PC-3 (cell line): ENCODE measurements around the gene KRT40. TPM values are rescaled to one million over a fixed set of nuclear protein-coding genes. Genes with fewer than 3 reads are reported as not detected.
"Not testable (repeated sequence)": the region's sequence is repeated elsewhere in the genome, so short reads cannot be mapped to it uniquely, and the experiment has no call there.

Experiments
- ATAC-seq: fragments of 200-7000 bp; cut with Tn5 transposase; 2 replicates; pipeline ENCODE4 v1.9.1; 2020; ENCODE audit warnings: mild to moderate bottlenecking, moderate library complexity
- BruUV-seq: library from RNA; stranded (reverse); fragments of 400-500 nt; replicated peaks from 2 replicates; lab custom pipeline; 2021; lab: Mats Ljungman, UMichigan
- CTCF ChIA-PET: fragments of 300-600 bp; sonication (Branson Sonifier 250); formaldehyde crosslinking; loops from one replicate; lab custom pipeline; 2022; ENCODE audit warnings: antibody characterized with exemption; lab: Charles Lee
- POLR2A ChIA-PET: fragments of 300-600 bp; sonication (Branson Sonifier 250); formaldehyde crosslinking; loops from one replicate; lab custom pipeline; 2022; ENCODE audit warnings: antibody characterized with exemption; ENCODE audit not compliant: unreplicated experiment; lab: Charles Lee
- DNase-seq: peaks from one replicate; pipeline ENCODE4 v3.0.0-alpha.2; 2015
- H2AFZ ChIP-seq: fragments of 300-600 bp; sonication (generic); 2 replicates; pipeline ENCODE4 v1.6.0; 2016; ENCODE audit warnings: antibody characterized with exemption, low read length
- H3F3A ChIP-seq: fragments of 300-600 bp; sonication (generic); one replicate; pipeline ENCODE4 v1.6.0; 2017; ENCODE audit warnings: antibody characterized with exemption, low read length, control low read depth, mild to moderate bottlenecking; ENCODE audit not compliant: unreplicated experiment
- H3K27ac ChIP-seq: fragments of 300-600 bp; sonication (generic); 2 replicates; pipeline ENCODE4 v1.5.1; 2016; ENCODE audit warnings: mild to moderate bottlenecking, low read length
- H3K27me3 ChIP-seq: fragments of 300-600 bp; sonication (generic); 2 replicates; pipeline ENCODE4 v1.6.1; 2016; ENCODE audit warnings: low read length, mixed read lengths
- H3K36me3 ChIP-seq: fragments of 300-600 bp; sonication (generic); 2 replicates; pipeline ENCODE4 v1.6.1; 2016; ENCODE audit warnings: low read depth, mixed run types, low read length, mixed read lengths
- H3K4me1 ChIP-seq: fragments of 300-600 bp; sonication (generic); 2 replicates; pipeline ENCODE4 v1.5.1; 2016; ENCODE audit warnings: low read length; ENCODE audit not compliant: insufficient read depth
- H3K4me2 ChIP-seq: fragments of 300-600 bp; sonication (generic); 2 replicates; pipeline ENCODE4 v1.6.0; 2016; ENCODE audit warnings: low read length
- H3K4me3 ChIP-seq: fragments of 300-600 bp; sonication (generic); 2 replicates; pipeline ENCODE4 v1.5.1; 2016; ENCODE audit warnings: mild to moderate bottlenecking, low read length, mixed read lengths
- H3K79me2 ChIP-seq: fragments of 300-600 bp; sonication (generic); 2 replicates; pipeline ENCODE4 v1.6.1; 2017; ENCODE audit warnings: low read length, mixed read lengths
- H3K9ac ChIP-seq: fragments of 300-600 bp; sonication (generic); 2 replicates; pipeline ENCODE4 v1.6.0; 2016; ENCODE audit warnings: mild to moderate bottlenecking, low read length
- H3K9me2 ChIP-seq: fragments of 300-600 bp; sonication (generic); replicated peaks from 2 replicates; pipeline ENCODE4 v1.6.1; 2016; ENCODE audit warnings: mixed run types, low read length, mixed read lengths
- H3K9me3 ChIP-seq: fragments of 300-600 bp; sonication (generic); 2 replicates; pipeline ENCODE4 v1.6.1; 2016; ENCODE audit warnings: low read length, mixed read lengths
- H4K20me1 ChIP-seq: fragments of 300-600 bp; sonication (generic); 2 replicates; pipeline ENCODE4 v1.6.1; 2016; ENCODE audit warnings: low read length, mixed read lengths
- CTCF ChIP-seq: fragments of 300-600 bp; sonication (generic); conservative IDR thresholded peaks from 2 replicates; pipeline ENCODE4 v1.5.1; 2017; ENCODE audit warnings: antibody characterized with exemption, low read depth, mild to moderate bottlenecking, low read length
- EZH2 ChIP-seq: fragments of 300-600 bp; sonication (generic); IDR thresholded peaks from one replicate; pipeline ENCODE4 v1.6.1; 2017; ENCODE audit warnings: antibody characterized with exemption, mild to moderate bottlenecking, low read length; ENCODE audit not compliant: unreplicated experiment
- EZH2phosphoT487 ChIP-seq: fragments of 300-600 bp; sonication (generic); IDR thresholded peaks from 2 replicates; pipeline ENCODE4 v1.6.1; 2018; ENCODE audit warnings: mild to moderate bottlenecking, antibody characterized with exemption, low read length, borderline replicate concordance
- intact Hi-C: fragments of 100-400 bp; cut with micrococcal nuclease; formaldehyde crosslinking; loops from 2 replicates; pipeline ENCODE4 v1.9.0; 2023
- total RNA-seq: library from RNA; depleted of rRNA; stranded (reverse); fragments of >200 nt; gene quantifications from 2 replicates; pipeline ENCODE4 v1.2.3, GENCODE V29; 2014

Gene KRT40
- total RNA-seq, 1 experiment from 2014 or later = not detected

- Histone ChIP-seq H3K9me2 (no peaks in the 10 kb centered on the region), H3K36me3 (no peaks in the 10 kb centered on the region), H2AFZ (no peak overlapping the region), H3K4me1 (peaks cover 28% of the 10 kb centered on the region), H4K20me1 (no peaks in the 10 kb centered on the region), H3F3A (no peaks in the 10 kb centered on the region), H3K79me2 (no peaks in the 10 kb centered on the region), H3K9me3 (no peaks in the 10 kb centered on the region), H3K27me3 (no peaks in the 10 kb centered on the region), H3K9ac (no peak overlapping the region), H3K4me2 (no peak overlapping the region), H3K4me3 (no peak overlapping the region), H3K27ac (no peak overlapping the region)
- no TSS peak for BruUV-seq
- TF ChIP-seq EZH2 = no peak
- TF ChIP-seq EZH2phosphoT487 = no peak
- TF ChIP-seq CTCF = no peak
- ChIA-PET CTCF (no interaction called here), POLR2A (no interaction called here)
- no peak for DNase-seq
- intact Hi-C loops = loop anchor here (10.0 kb wide), 2 partner anchors 61 to 89 kb away; partner anchors contain the start of genes KRTAP2-3 and KRTAP2-4
- ATAC-seq = no peak
These were observed 19.8 kb upstream of the KRT40 start for GRCh38 chr17:41003926-41004325.

GRCh38 chr17:41002814-41003213 lies 18.7 kb upstream of the KRT40 start:
- H3K9me3 ChIP-seq = no peaks in the 10 kb centered on the region
- no TSS peak for BruUV-seq
- no peaks in the 10 kb centered on the region for H3F3A ChIP-seq
- H3K27me3 ChIP-seq = no peaks in the 10 kb centered on the region
- H3K4me1 ChIP-seq = peaks cover 21% of the 10 kb centered on the region
- peak overlapping the region; percentile 23 for H3K27ac ChIP-seq
- DNase-seq (peak; percentile 61), ATAC-seq (peak; percentile 69)
- intact Hi-C loops = loop anchor here (10.0 kb wide), 2 partner anchors 62 to 88 kb away; partner anchors contain the start of genes KRTAP2-3 and KRTAP2-4
- TF ChIP-seq EZH2phosphoT487 (no peak), EZH2 (no peak)
- H3K4me2 ChIP-seq = peak overlapping the region; percentile 35; the same call in 1 of the 2 replicates
- POLR2A ChIA-PET = no interaction called here
- no peaks in the 10 kb centered on the region for H3K36me3 ChIP-seq
- CTCF ChIA-PET = no interaction called here
- H2AFZ ChIP-seq = peak overlapping the region; percentile 32; the same call in 1 of the 2 replicates
- no peak overlapping the region for H3K4me3 ChIP-seq
- no peaks in the 10 kb centered on the region for H3K79me2 ChIP-seq
- H3K9me2 ChIP-seq = no peaks in the 10 kb centered on the region
- H4K20me1 ChIP-seq = no peaks in the 10 kb centered on the region
- no peak overlapping the region for H3K9ac ChIP-seq

GRCh38 chr17:41001795-41002194 lies 17.7 kb upstream of the KRT40 start:
- Histone ChIP-seq H2AFZ (no peak overlapping the region), H3K9ac (no peak overlapping the region), H3K9me3 (no peaks in the 10 kb centered on the region), H3K4me1 (peaks cover 21% of the 10 kb centered on the region), H3K4me3 (no peak overlapping the region), H4K20me1 (no peaks in the 10 kb centered on the region), H3F3A (no peaks in the 10 kb centered on the region), H3K79me2 (no peaks in the 10 kb centered on the region), H3K27me3 (no peaks in the 10 kb centered on the region), H3K4me2 (no peak overlapping the region), H3K9me2 (no peaks in the 10 kb centered on the region), H3K27ac (no peak overlapping the region), H3K36me3 (no peaks in the 10 kb centered on the region)
- DNase-seq (no peak), ATAC-seq (no peak)
- TF ChIP-seq CTCF (no peak), EZH2 (no peak), EZH2phosphoT487 (no peak)
- CTCF ChIA-PET = no interaction called here
- intact Hi-C loops = loop anchor here (10.0 kb wide), 2 partner anchors 63 to 87 kb away; partner anchors contain the start of genes KRTAP2-3 and KRTAP2-4
- POLR2A ChIA-PET = no interaction called here
- no TSS peak for BruUV-seq

DNA sequence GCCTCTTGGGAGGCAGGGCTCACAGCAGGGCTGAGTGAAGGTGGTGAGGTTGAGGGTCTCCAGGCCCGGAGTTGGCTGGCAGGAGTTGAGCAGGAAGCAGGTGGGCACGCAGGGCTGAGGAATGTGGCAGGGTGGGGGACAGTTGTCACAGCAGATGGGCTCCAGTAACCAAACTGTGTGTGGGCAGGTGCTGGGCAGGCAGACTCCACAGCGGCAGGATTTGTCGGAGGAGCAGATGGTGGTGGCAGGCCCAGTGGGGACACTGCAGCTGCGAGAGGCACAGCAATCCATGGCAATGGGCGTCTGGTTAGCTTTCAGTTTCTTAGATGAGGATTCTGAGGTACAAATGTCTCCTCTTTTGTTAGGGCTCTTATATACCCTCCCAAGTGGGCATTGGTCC lies 15.4 kb upstream of the KRT40 start, which contains the start of gene KRTAP3-2:
KRTAP3-2 (minus strand) TSS at position 344 of the 400 bp plus-strand sequence; CDS start at position 291, 53 bp downstream.
- H3K9ac ChIP-seq, POLR2A ChIA-PET, H3K4me3 ChIP-seq: not testable (repeated sequence)

More for the DNA sequence above, 15.4 kb upstream of the KRT40 start, which contains the start of gene KRTAP3-2:
- H3K9me2 ChIP-seq, H2AFZ ChIP-seq, H3K4me2 ChIP-seq, DNase-seq, H3K9me3 ChIP-seq, H4K20me1 ChIP-seq, H3F3A ChIP-seq, H3K79me2 ChIP-seq, H3K27ac ChIP-seq, ATAC-seq, H3K27me3 ChIP-seq, CTCF ChIA-PET, intact Hi-C loops, BruUV-seq, H3K36me3 ChIP-seq: not testable (repeated sequence)
- H3K4me1 ChIP-seq = peaks cover 21% of the 10 kb centered on the region
